Tibial nerve (tissue), 4 donors: ENCODE measurements around the gene RNF227.

ENCODE experiments used
- CTCF ChIP-seq, 5 experiments: fragments of 200-600 bp in 3 of 5; fragments of 450-650 bp in 2 of 5; sonication (generic) in 3 of 5; IDR thresholded peaks; one replicate each; pipeline ENCODE4 v1.5.1; 2016 to 2019; ENCODE audit warnings: antibody characterized with exemption in 5 of 5, mild to moderate bottlenecking in 3 of 5, moderate library complexity in 2 of 5
- EP300 ChIP-seq, 2 donors: sonication (generic); formaldehyde crosslinking; IDR thresholded peaks; one replicate each; pipeline ENCODE4 v1.6.1; 2017; ENCODE audit warnings: antibody characterized with exemption in 2 of 2, mild to moderate bottlenecking in 1 of 2
- POLR2A ChIP-seq, 2 donors: fragments of 450-650 bp; IDR thresholded peaks; one replicate each; pipeline ENCODE4 v1.6.1; 2017; ENCODE audit warnings: antibody characterized with exemption in 2 of 2, mild to moderate bottlenecking in 2 of 2, moderate library complexity in 2 of 2

DNA sequence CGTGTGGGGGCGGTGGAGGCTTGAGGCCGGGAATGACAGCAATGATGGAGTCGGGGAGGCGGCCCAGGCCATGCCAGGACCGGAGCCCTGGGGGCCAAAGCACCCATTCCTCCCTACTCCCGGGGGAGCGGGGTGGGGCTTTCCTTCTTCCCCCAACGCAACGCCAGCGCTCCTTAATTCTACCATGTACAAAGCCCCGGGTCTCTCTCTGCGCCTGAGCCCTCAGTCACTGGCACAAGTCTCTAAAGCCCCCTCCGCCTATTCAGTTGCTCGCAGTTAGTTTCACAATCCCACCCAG is 245 bp upstream of the RNF227 start:
- TF ChIP-seq CTCF (IDR thresholded peaks at IDR 0.05) = no peak
- TF ChIP-seq POLR2A (IDR thresholded peaks at IDR 0.05) = no peak
- TF ChIP-seq EP300 (IDR thresholded peaks at IDR 0.05) = peak in 1 of 2 donors; percentile 15
